ENCODE results near the gene IGSF3.

- TF ChIP-seq CTCF (IDR thresholded peaks at IDR 0.05) (no peak), POLR2A (IDR thresholded peaks at IDR 0.05) (no peak)
These were observed 102.3 kb downstream of the IGSF3 start for GRCh38 chr1:116565222-116565621.
